ENCODE measurements around the gene SMIM45.
A peak's percentile ranks its signal among the peaks of the same experiment; 100 is the strongest.
"Not testable (repeated sequence)": the region's sequence is repeated elsewhere in the genome, so short reads cannot be mapped to it uniquely, and the experiment has no call there.

SMIM45 gene

DNA sequence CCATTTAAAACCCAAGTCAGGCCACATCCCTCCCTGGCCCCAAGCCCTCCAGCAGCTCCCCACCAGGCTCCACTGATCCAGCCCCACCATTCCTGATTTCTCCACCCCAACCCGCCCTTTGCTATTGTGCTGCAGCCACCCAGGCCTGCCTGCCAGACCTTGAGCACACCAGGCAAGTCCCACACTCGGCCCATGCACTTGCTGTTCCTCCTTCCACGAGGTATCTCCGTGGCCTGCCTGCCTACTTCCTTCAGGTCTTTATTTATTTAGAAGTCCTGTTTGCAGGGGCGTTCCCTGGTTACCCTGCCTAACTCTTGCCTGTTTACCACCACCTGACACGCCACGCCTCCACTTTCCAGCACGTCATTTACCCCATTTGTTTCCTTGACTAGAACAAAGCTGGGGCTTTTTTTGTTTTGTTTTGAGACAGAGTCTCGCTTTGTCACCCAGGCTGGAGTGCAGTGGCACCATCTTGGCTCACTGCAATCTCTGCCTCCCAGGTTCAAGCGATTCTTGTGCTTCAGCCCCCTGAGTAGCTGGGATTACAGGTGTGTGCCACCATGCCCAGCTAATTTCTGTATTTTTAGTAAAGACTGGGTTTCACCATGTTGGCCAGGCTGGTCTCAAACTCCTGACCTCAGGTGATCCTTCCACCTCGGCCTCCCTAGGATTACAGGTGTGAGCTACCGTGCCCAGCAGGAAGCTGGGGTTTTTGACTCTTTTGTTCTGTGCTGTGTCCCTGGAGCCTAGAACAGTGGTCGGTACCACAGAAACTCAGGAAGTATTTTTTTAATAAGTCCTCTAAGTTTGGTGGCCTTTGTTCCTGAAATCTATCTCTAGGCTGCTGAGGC lies 11.7 kb upstream of the SMIM45 start:
- H3K4me3 ChIP-seq (ENCODE audit: low read length), result no peak overlapping the region
- peak; percentile 35 for DNase-seq (ENCODE audit: low read depth)
- no peak for TF ChIP-seq CTCF (IDR thresholded peaks at IDR 0.05; ENCODE audit: insufficient read depth, low read depth, low read length, missing control alignments)

- TF ChIP-seq CTCF (IDR thresholded peaks at IDR 0.05; ENCODE audit: insufficient read depth, low read depth, low read length, missing control alignments), result peak; percentile 82
- no peak overlapping the region for H3K4me3 ChIP-seq (ENCODE audit: low read length)
- peak; percentile 90 for DNase-seq (ENCODE audit: low read depth)
These were observed 10.9 kb upstream of the SMIM45 start for GRCh38 chr22:41940832-41941765.

DNA sequence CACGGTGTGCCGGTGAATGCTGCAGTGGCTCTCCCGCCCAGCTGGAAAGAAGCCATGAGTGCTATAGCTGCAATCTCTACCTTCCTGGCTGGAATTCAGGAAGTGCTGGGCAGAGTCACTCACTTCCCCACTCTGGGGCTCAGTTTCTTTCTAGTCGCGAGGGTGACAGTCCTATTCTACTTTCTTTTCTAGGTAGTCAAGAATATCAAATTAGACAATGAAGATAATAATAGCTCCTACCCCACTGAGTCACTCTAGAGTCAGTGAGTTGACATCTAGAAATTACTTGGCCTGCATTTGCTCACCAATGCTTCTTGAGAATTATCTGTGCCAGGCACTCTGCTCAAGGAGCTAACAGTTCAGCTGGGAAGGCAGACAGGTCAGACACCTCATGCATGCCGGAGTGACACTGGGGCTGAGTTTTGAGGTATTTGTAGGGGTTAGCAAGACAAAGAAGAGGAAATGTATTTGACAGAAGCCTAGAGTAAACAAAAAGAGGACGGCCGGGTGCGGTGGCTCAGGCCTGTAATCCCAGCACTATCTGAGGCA lies 8.2 kb upstream of the SMIM45 start:
- TF ChIP-seq CTCF (IDR thresholded peaks at IDR 0.05; ENCODE audit: insufficient read depth, low read depth, low read length, missing control alignments), result no peak
- peak; percentile 60 for DNase-seq (ENCODE audit: low read depth)

GRCh38 chr22:41946629-41947423 lies 5.1 kb upstream of the SMIM45 start, which contains the start of gene CENPM:
Gene CENPM, minus strand, starts transcription at chr22:41947152. Its CDS starts 76 bp downstream, at chr22:41947076.
- H3K4me3 ChIP-seq (ENCODE audit: low read length), result peak within 1 kb of the TSS; percentile 81
- no peak for TF ChIP-seq CTCF (IDR thresholded peaks at IDR 0.05; ENCODE audit: insufficient read depth, low read depth, low read length, missing control alignments)
- DNase-seq (ENCODE audit: low read depth), result peak; percentile 96

More for the DNA sequence above, 8.2 kb upstream of the SMIM45 start:
- no peak overlapping the region for H3K4me3 ChIP-seq (ENCODE audit: low read length)

DNA sequence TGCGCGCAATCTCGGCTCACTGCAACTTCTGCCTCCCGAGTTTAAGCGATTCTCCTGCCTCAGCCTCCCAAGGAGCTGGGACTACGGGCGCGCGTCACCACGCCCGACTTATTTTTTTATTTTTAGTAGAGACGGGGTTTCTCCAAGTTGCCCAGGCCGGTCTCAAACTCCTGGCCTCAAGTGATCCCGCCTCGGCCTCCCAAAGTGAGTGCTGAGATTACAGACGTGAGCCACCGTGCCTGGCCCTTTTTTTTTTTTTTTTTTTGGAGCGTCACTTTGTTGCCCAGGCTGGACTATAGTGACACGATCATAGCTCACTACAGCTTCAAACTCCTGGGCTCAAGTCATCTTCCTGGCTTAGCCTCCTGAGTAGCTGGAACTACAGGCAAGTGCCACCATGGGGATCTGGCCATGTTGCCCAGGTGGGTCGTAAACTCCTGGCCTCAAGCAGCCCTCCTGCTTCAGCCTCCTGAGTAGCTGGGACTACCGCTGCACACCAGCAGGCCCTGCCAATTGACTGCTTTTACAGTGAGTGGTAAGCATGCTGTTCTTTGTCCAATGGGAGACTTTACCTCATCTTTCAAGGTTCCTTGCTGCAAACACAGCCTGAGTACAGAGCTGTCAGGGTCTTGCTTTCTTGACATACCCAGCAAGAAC lies 4.4 kb upstream of the SMIM45 start:
- H3K4me3 ChIP-seq (ENCODE audit: low read length), result peak overlapping the region; percentile 81
- TF ChIP-seq CTCF (IDR thresholded peaks at IDR 0.05; ENCODE audit: insufficient read depth, low read depth, low read length, missing control alignments), result no peak
- DNase-seq (ENCODE audit: low read depth), result no peak

DNA sequence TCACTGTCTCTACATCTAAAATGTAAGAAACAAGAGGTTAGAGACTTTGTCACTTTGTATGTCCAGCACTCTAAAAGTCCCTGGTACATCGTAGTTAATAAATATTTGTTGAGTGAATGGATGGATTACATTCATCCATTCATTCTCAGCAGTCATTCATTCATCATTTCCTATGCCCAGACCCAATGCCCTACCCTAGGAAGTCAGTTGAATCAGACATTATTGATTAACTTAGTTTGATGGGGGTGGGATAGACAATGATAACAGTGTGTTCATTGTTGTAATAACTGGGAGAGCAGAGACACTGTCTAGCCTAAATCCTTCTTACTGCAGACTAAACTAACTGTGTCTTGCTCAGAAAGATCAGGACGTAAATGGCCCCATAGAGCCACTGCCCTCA lies 3.8 kb upstream of the SMIM45 start:
- no peak overlapping the region for H3K4me3 ChIP-seq (ENCODE audit: low read length)
- TF ChIP-seq CTCF (IDR thresholded peaks at IDR 0.05; ENCODE audit: insufficient read depth, low read depth, low read length, missing control alignments), result no peak
- DNase-seq (ENCODE audit: low read depth), result no peak

DNA sequence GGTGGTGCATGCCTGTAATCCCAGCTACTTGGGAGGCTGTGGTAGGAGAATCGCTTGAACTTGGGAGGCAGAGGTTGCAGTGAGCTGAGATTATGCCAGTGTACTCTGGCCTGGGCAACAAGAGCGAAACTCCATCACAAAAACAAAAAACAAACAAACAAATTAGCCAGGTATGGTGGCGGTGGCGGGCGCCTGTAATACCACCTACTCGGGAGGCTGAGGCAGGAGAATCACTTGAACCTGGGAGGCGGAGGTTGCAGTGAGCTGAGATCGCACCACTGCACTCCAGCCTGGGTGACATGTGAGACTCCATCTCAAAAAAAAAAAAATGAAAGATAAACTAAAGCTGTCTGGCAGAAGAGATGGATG lies 3.0 kb upstream of the SMIM45 start:
- DNase-seq (ENCODE audit: low read depth); H3K4me3 ChIP-seq (ENCODE audit: low read length): not testable (repeated sequence)

Data from epithelial cell of esophagus (primary cell).